B cell (primary cell): ENCODE measurements around the gene RNASE8. TPM values are rescaled to one million over a fixed set of nuclear protein-coding genes. Genes with fewer than 3 reads are reported as not detected.

Experiments used
- ATAC-seq: fragments of 200-7000 bp; cut with Tn5 transposase; one replicate; pipeline ENCODE4 v1.10.0; 2021; ENCODE audit warnings: low read depth, mild to moderate bottlenecking, moderate number of reproducible peaks, moderate library complexity
- CTCF ChIA-PET: fragments of 350-600 bp; sonication (Branson Sonifier 250); formaldehyde crosslinking; loops from one replicate; lab custom pipeline; 2021; ENCODE audit warnings: antibody characterized with exemption, inconsistent platforms; lab: Charles Lee
- POLR2A ChIA-PET: fragments of 350-600 bp; sonication (Branson Sonifier 250); formaldehyde crosslinking; loops from one replicate; lab custom pipeline; 2021; ENCODE audit warnings: antibody characterized with exemption; lab: Charles Lee
- DNase-seq: peaks from one replicate; pipeline ENCODE4 v3.0.0; 2013
- H2AFZ ChIP-seq: 2 replicates; pipeline ENCODE4 v1.6.1; 2012; ENCODE audit warnings: mild to moderate bottlenecking, low read depth, low read length; ENCODE audit not compliant: insufficient read depth, poor library complexity, severe bottlenecking
- H3K27ac ChIP-seq, 2 donors: 1 replicate in 1 of 2; 2 replicates in 1 of 2; pipeline ENCODE4 v1.5.1; 2012 to 2013; ENCODE audit warnings: low read length in 2 of 2, mild to moderate bottlenecking in 2 of 2, moderate library complexity in 1 of 2
- H3K27me3 ChIP-seq, 4 experiments: fragments of 200-600 bp in 1 of 4; sonication (generic) in 1 of 4; replicated peaks in 1 of 4; 1 replicate in 2 of 4; 2 replicates in 2 of 4; pipeline versions ENCODE4 v1.6.1 to v1.7.0; 2013 to 2016; ENCODE audit warnings: low read length in 3 of 4, mild to moderate bottlenecking in 2 of 4, mixed read lengths in 1 of 4, moderate library complexity in 1 of 4; ENCODE audit not compliant: insufficient read depth in 4 of 4, control insufficient read depth in 3 of 4; ENCODE audit errors: control extremely low read depth in 1 of 4
- H3K36me3 ChIP-seq, 2 experiments: replicated peaks in 1 of 2; 1 replicate in 1 of 2; 2 replicates in 1 of 2; pipeline versions ENCODE4 v1.6.1 to v1.7.1; 2013; ENCODE audit warnings: low read length in 1 of 2; ENCODE audit not compliant: insufficient read depth in 2 of 2, control insufficient read depth in 1 of 2; ENCODE audit errors: control extremely low read depth in 1 of 2, extremely low read depth in 1 of 2
- H3K4me1 ChIP-seq, 2 donors: fragments of 200-600 bp in 1 of 2; sonication (generic) in 1 of 2; 1 replicate in 1 of 2; 2 replicates in 1 of 2; pipeline versions ENCODE4 v1.5.1 to v1.6.1; 2013 to 2017; ENCODE audit warnings: low read length in 2 of 2; ENCODE audit not compliant: control insufficient read depth in 2 of 2, insufficient read depth in 2 of 2
- H3K4me2 ChIP-seq: replicated peaks from 2 replicates; pipeline ENCODE3; 2012; ENCODE audit warnings: mild to moderate bottlenecking, low read depth, low read length; ENCODE audit not compliant: poor library complexity, severe bottlenecking
- H3K4me3 ChIP-seq, 5 experiments: fragments of 200-600 bp in 1 of 5; sonication (generic) in 1 of 5; 1 replicate in 3 of 5; 2 replicates in 2 of 5; pipeline versions ENCODE4 v1.5.1 to v1.7.0; 2011 to 2016; ENCODE audit warnings: low read length in 4 of 5, mild to moderate bottlenecking in 4 of 5, low read depth in 2 of 5, control low read depth in 1 of 5, moderate library complexity in 1 of 5; ENCODE audit not compliant: insufficient read depth in 1 of 5; ENCODE audit errors: control extremely low read depth in 1 of 5, extremely low read depth in 1 of 5
- H3K79me2 ChIP-seq: fragments of 200-600 bp; sonication (generic); one replicate; pipeline ENCODE4 v1.6.0; 2016; ENCODE audit warnings: low read length; ENCODE audit not compliant: control insufficient read depth, insufficient read depth
- H3K9ac ChIP-seq: fragments of 200-600 bp; sonication (generic); 2 replicates; pipeline ENCODE4 v1.6.1; 2017; ENCODE audit warnings: mild to moderate bottlenecking, low read length, moderate library complexity
- H3K9me3 ChIP-seq, 3 donors: one replicate each; pipeline versions ENCODE4 v1.6.1 to v1.7.1; 2013; ENCODE audit warnings: low read length in 2 of 3; ENCODE audit not compliant: control insufficient read depth in 2 of 3, insufficient read depth in 1 of 3; ENCODE audit errors: control extremely low read depth in 1 of 3
- H4K20me1 ChIP-seq: 2 replicates; pipeline ENCODE4 v1.6.0; 2012; ENCODE audit warnings: mild to moderate bottlenecking, low read length; ENCODE audit not compliant: insufficient read depth, control insufficient read depth, poor library complexity, severe bottlenecking
- H3K27ac Mint-ChIP-seq: one replicate; pipeline ENCODE4 v1.8.0; 2021; ENCODE audit warnings: mixed read lengths
- H3K27me3 Mint-ChIP-seq: one replicate; pipeline ENCODE4 v1.8.0; 2021; ENCODE audit warnings: mixed read lengths
- H3K4me1 Mint-ChIP-seq: one replicate; pipeline ENCODE4 v1.8.0; 2021; ENCODE audit warnings: mixed read lengths
- H3K4me3 Mint-ChIP-seq: one replicate; pipeline ENCODE4 v1.8.0; 2021; ENCODE audit warnings: mixed read lengths
- H3K9me3 Mint-ChIP-seq: one replicate; pipeline ENCODE4 v1.8.0; 2022; ENCODE audit warnings: mixed read lengths; ENCODE audit not compliant: insufficient read depth
- CTCF ChIP-seq: fragments of 200-600 bp; IDR thresholded peaks from one replicate; pipeline ENCODE4 v1.8.0; 2022; ENCODE audit warnings: antibody characterized with exemption, mild to moderate bottlenecking
- EZH2 ChIP-seq: IDR thresholded peaks from 2 replicates; pipeline ENCODE4 v1.6.1; 2012; ENCODE audit warnings: borderline replicate concordance, low read depth, mild to moderate bottlenecking, moderate library complexity, low read length; ENCODE audit not compliant: insufficient read depth, poor library complexity, severe bottlenecking
- WGBS: methylation state at CpG from one replicate; pipeline ENCODE4 v1.1.5; 2013; ENCODE audit warnings: missing lambda C conversion rate; ENCODE audit not compliant: insufficient coverage; 5-methylcytosine and 5-hydroxymethylcytosine counted together
- intact Hi-C: fragments of 100-400 bp; cut with micrococcal nuclease; formaldehyde crosslinking; loops from one replicate; pipeline ENCODE4 v1.10.0; 2022
- polyA plus RNA-seq: library from polyadenylated mRNA; depleted of rRNA; stranded (reverse); fragments of >200 nt; gene quantifications from 2 replicates; pipeline ENCODE4 v1.2.3, GENCODE V29; 2012
- total RNA-seq, 2 donors: library from RNA; stranded (reverse); fragments of 120-200 nt in 1 of 2; gene quantifications; 1 replicate in 1 of 2; 2 replicates in 1 of 2; pipeline versions ENCODE4 v1.2.3 to v1.2.4, GENCODE V29; 2013 to 2022

The RNASE8 gene
- total and polyA plus RNA-seq, 2 donors (not counting 1 experiment from before 2014, with no cell fraction given): not detected

GRCh38 chr14:21043974-21044618 is 13.5 kb upstream of the RNASE8 start:
- 39% methylated on average over 3 of the region's 6 CpGs for WGBS
- Histone ChIP-seq H3K4me1 (no peaks in the 10 kb centered on the region), H3K4me3 (no peak overlapping the region), H3K27ac (no peak overlapping the region), H3K36me3 (no peaks in the 10 kb centered on the region), H2AFZ (no peak overlapping the region), H3K79me2 (no peaks in the 10 kb centered on the region), H3K9ac (no peak overlapping the region), H3K9me3 (no peaks in the 10 kb centered on the region), H4K20me1 (no peaks in the 10 kb centered on the region), H3K4me2 (no peak overlapping the region), H3K27me3 (peaks cover 0 to 7% (median 0%) of the 10 kb centered on the region in 4 experiments)
- Mint-ChIP-seq H3K4me3 (no peak overlapping the region), H3K4me1 (no peaks in the 10 kb centered on the region), H3K27me3 (peaks cover 57% of the 10 kb centered on the region), H3K9me3 (no peaks in the 10 kb centered on the region), H3K27ac (no peak overlapping the region)
- ATAC-seq (no peak), DNase-seq (no peak)
- ChIA-PET POLR2A (no interaction called here), CTCF (interaction anchor here (1.0 to 7.2 kb wide), 4 partner anchors 12 to 61 kb away, joined by 3 to 305 read pairs (median 4); no protein-coding TSS in a partner anchor)
- intact Hi-C loops: no loop called here
- TF ChIP-seq EZH2: no peak
- TF ChIP-seq CTCF: no peak

DNA sequence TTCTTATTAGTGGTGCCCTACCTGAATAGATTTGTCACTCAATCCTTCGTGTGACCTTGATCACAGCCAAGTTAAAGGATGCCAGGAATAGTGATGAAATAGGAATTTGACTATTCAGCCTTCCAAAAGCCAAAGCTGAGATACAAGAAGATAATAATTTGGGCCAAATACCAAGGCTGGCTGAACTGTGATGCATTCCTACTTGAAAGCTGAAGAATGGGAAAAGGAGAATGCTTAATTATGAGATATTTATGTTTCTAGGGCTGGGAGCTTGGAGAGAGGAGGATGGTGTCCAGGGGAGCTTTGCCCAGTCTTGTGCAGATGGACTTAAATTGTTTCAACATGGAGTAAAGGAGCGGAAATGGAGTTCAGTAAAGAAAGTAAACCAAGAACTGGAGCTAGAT is 10.2 kb upstream of the RNASE8 start:
- no peaks in the 10 kb centered on the region for H3K79me2 ChIP-seq

More for the DNA sequence above, 10.2 kb upstream of the RNASE8 start:
- no peaks in the 10 kb centered on the region for H3K9me3 ChIP-seq
- Mint-ChIP-seq H3K4me1 (no peaks in the 10 kb centered on the region), H3K4me3 (no peak overlapping the region), H3K27ac (no peak overlapping the region), H3K9me3 (no peaks in the 10 kb centered on the region), H3K27me3 (peaks cover 59% of the 10 kb centered on the region)
- ChIA-PET POLR2A (no interaction called here), CTCF (interaction anchor here (0.6 to 3.1 kb wide), 7 partner anchors 21 to 188 kb away, joined by 3 to 24 read pairs (median 3); no protein-coding TSS in a partner anchor)
- H3K27ac ChIP-seq: no peak overlapping the region
- H3K36me3 ChIP-seq: no peaks in the 10 kb centered on the region
- intact Hi-C loops: no loop called here
- H3K9ac ChIP-seq: no peak overlapping the region
- H4K20me1 ChIP-seq: no peaks in the 10 kb centered on the region
- DNase-seq (no peak), ATAC-seq (no peak)
- H2AFZ ChIP-seq: no peak overlapping the region
- no peaks in the 10 kb centered on the region for H3K4me1 ChIP-seq
- WGBS: 100% methylated on average over 2 of the region's 2 CpGs
- peaks cover 0 to 15% (median 3%) of the 10 kb centered on the region in 4 experiments for H3K27me3 ChIP-seq
- no peak overlapping the region for H3K4me2 ChIP-seq
- TF ChIP-seq CTCF: no peak
- no peak for TF ChIP-seq EZH2
- H3K4me3 ChIP-seq: no peak overlapping the region
